ENCODE measurements around the gene VASN. TPM values are rescaled to one million over a fixed set of nuclear protein-coding genes. Genes with fewer than 3 reads are reported as not detected.

Gene VASN
- total and polyA plus RNA-seq, 10 of the 15 experiments (the other 5 are each of a cell fraction or from before 2014, with no cell fraction given): 0.02 to 0.19 (median 0.14) TPM; not detected in 6

DNA sequence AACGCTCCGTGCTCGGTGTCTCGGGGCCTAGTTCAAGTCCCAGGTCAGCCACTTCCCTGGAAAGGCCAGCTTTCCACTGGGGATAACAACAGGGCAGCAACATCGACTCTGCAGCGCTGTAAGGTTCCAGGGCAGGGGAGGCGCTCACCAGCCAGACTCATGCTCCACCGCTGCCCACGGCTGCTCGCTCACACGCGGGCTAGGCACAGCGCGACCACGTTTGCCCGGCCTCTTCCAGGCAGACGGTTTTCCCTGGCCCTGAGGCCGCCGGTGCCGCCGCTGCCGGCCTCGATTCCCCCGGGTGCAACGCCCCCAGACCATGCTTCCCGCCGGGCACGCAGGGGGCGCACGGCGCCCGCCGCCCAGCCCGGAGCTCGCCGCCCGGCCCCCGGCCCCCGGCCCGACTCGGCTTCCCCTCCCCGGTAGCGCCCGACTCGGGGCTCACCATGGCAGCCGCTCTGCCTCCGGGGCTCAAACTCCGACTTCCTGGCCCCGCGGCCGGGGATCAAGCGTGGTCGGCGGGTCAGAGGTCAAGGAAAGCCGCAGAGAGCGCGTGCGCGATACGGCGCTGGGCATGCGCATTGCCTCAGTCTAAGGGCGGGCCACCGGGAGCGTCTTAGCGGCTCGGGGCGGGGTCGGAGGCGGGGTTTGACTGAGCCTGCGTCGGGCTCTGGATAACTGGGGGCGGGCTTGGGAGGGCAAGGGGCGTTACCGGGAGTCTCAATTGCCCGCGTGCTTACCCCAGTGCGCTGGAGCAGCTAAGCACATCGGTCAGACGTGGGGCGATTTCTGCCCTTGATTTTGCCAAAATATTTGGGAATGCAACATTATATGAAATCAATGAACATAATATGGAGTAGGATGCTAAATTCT lies 20.6 kb upstream of the VASN start, which contains the start of gene PAM16 (continued):
- TF ChIP-seq, protein P1, sequence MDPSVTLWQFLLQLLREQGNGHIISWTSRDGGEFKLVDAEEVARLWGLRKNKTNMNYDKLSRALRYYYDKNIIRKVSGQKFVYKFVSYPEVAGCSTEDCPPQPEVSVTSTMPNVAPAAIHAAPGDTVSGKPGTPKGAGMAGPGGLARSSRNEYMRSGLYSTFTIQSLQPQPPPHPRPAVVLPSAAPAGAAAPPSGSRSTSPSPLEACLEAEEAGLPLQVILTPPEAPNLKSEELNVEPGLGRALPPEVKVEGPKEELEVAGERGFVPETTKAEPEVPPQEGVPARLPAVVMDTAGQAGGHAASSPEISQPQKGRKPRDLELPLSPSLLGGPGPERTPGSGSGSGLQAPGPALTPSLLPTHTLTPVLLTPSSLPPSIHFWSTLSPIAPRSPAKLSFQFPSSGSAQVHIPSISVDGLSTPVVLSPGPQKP (IDR thresholded peaks at IDR 0.05; ENCODE audit: low read depth, low read length): no peak
- TF ChIP-seq NRF1 (conservative IDR thresholded peaks at IDR 0.05; ENCODE audit: low read depth, low read length) (peak; percentile 93), RB1 (IDR thresholded peaks at IDR 0.05; ENCODE audit: borderline replicate concordance) (no peak), CBFB (IDR thresholded peaks at IDR 0.05; ENCODE audit: low read depth) (0 out of 2 replicates have a peak, but pooled peaks have one; percentile 42), PML (IDR thresholded peaks at IDR 0.05; ENCODE audit: low read length) (no peak), NFXL1 (IDR thresholded peaks at IDR 0.05; ENCODE audit: borderline replicate concordance) (no peak), TARDBP (IDR thresholded peaks at IDR 0.05; ENCODE audit: borderline replicate concordance) (0 out of 2 replicates have a peak, but pooled peaks have one; percentile 24), NR2C1 (IDR thresholded peaks at IDR 0.05) (peak; percentile 96), IKZF1 (conservative IDR thresholded peaks at IDR 0.05) (peak; percentile 83), ESRRA (IDR thresholded peaks at IDR 0.05; ENCODE audit: low read length) (0 out of 2 replicates have a peak, but pooled peaks have one; percentile 62), HCFC1 (IDR thresholded peaks at IDR 0.05; ENCODE audit: low read length) (peak; percentile 36; the same call in 1 of the 2 replicates), BACH1 (IDR thresholded peaks at IDR 0.05; ENCODE audit: borderline replicate concordance) (peak; percentile 82), GATAD2B (conservative IDR thresholded peaks at IDR 0.05; ENCODE audit: low read depth) (peak; percentile 91), MYC (IDR thresholded peaks at IDR 0.05; ENCODE audit: insufficient read depth, insufficient read length, insufficient replicate concordance, low read length, severe bottlenecking) (peak; percentile 36), MXI1 (IDR thresholded peaks at IDR 0.05; ENCODE audit: low read depth, low read length) (peak; percentile 91), BHLHE40 (IDR thresholded peaks at IDR 0.05; ENCODE audit: borderline replicate concordance in 1 of 2, low read depth in 2 of 2, low read length in 1 of 2) (peak; percentile 22 to 63; a peak in 2 of 4 replicates), DPF2 (IDR thresholded peaks at IDR 0.05) (peak; percentile 71)
- TF ChIP-seq, protein P2, sequence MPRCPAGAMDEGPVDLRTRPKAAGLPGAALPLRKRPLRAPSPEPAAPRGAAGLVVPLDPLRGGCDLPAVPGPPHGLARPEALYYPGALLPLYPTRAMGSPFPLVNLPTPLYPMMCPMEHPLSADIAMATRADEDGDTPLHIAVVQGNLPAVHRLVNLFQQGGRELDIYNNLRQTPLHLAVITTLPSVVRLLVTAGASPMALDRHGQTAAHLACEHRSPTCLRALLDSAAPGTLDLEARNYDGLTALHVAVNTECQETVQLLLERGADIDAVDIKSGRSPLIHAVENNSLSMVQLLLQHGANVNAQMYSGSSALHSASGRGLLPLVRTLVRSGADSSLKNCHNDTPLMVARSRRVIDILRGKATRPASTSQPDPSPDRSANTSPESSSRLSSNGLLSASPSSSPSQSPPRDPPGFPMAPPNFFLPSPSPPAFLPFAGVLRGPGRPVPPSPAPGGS (IDR thresholded peaks at IDR 0.05; ENCODE audit: borderline replicate concordance, insufficient read depth, low read depth, low read length, poor library complexity, severe bottlenecking): peak; percentile 77
- TF ChIP-seq, protein P3, sequence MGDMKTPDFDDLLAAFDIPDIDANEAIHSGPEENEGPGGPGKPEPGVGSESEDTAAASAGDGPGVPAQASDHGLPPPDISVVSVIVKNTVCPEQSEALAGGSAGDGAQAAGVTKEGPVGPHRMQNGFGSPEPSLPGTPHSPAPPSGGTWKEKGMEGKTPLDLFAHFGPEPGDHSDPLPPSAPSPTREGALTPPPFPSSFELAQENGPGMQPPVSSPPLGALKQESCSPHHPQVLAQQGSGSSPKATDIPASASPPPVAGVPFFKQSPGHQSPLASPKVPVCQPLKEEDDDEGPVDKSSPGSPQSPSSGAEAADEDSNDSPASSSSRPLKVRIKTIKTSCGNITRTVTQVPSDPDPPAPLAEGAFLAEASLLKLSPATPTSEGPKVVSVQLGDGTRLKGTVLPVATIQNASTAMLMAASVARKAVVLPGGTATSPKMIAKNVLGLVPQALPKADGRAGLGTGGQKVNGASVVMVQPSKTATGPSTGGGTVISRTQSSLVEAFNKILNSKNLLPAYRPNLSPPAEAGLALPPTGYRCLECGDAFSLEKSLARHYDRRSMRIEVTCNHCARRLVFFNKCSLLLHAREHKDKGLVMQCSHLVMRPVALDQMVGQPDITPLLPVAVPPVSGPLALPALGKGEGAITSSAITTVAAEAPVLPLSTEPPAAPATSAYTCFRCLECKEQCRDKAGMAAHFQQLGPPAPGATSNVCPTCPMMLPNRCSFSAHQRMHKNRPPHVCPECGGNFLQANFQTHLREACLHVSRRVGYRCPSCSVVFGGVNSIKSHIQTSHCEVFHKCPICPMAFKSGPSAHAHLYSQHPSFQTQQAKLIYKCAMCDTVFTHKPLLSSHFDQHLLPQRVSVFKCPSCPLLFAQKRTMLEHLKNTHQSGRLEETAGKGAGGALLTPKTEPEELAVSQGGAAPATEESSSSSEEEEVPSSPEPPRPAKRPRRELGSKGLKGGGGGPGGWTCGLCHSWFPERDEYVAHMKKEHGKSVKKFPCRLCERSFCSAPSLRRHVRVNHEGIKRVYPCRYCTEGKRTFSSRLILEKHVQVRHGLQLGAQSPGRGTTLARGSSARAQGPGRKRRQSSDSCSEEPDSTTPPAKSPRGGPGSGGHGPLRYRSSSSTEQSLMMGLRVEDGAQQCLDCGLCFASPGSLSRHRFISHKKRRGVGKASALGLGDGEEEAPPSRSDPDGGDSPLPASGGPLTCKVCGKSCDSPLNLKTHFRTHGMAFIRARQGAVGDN (IDR thresholded peaks at IDR 0.05): peak; percentile 89
- TF ChIP-seq, protein P4, sequence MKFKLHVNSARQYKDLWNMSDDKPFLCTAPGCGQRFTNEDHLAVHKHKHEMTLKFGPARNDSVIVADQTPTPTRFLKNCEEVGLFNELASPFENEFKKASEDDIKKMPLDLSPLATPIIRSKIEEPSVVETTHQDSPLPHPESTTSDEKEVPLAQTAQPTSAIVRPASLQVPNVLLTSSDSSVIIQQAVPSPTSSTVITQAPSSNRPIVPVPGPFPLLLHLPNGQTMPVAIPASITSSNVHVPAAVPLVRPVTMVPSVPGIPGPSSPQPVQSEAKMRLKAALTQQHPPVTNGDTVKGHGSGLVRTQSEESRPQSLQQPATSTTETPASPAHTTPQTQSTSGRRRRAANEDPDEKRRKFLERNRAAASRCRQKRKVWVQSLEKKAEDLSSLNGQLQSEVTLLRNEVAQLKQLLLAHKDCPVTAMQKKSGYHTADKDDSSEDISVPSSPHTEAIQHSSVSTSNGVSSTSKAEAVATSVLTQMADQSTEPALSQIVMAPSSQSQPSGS (IDR thresholded peaks at IDR 0.05; ENCODE audit: low read length): no peak
- TF ChIP-seq, protein P5, sequence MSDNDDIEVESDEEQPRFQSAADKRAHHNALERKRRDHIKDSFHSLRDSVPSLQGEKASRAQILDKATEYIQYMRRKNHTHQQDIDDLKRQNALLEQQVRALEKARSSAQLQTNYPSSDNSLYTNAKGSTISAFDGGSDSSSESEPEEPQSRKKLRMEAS (IDR thresholded peaks at IDR 0.05; ENCODE audit: low read depth, low read length): peak; percentile 61; the same call in 1 of the 2 replicates

Data from GM12878 (cell line).